ENCODE measurements around the gene RPUSD3. TPM values are rescaled to one million over a fixed set of nuclear protein-coding genes. Genes with fewer than 3 reads are reported as not detected.

The RPUSD3 gene
- total and polyA plus RNA-seq, 2 of the 4 experiments (the other 2 are of a cell fraction) = 30.3 to 49.4 TPM

- peak overlapping the region; percentile 83 for H3K14ac ChIP-seq (replicated peaks; ENCODE audit: low read depth, low read length)
- H3K9ac ChIP-seq (ENCODE audit: low read depth, low read length) = no peak overlapping the region
- H3K9me1 ChIP-seq (ENCODE audit: insufficient read depth, low read length) = no peaks in the 10 kb centered on the region
- no peaks in the 10 kb centered on the region for H3K79me1 ChIP-seq (ENCODE audit: low read depth in 1 of 2, low read length in 2 of 2)
- no CpG with 5 or more reads among the region's 11 CpGs for WGBS, 2 experiments (ENCODE audit: extremely low coverage in 2 of 2, insufficient read length in 1 of 2)
- TF ChIP-seq, protein P1, sequence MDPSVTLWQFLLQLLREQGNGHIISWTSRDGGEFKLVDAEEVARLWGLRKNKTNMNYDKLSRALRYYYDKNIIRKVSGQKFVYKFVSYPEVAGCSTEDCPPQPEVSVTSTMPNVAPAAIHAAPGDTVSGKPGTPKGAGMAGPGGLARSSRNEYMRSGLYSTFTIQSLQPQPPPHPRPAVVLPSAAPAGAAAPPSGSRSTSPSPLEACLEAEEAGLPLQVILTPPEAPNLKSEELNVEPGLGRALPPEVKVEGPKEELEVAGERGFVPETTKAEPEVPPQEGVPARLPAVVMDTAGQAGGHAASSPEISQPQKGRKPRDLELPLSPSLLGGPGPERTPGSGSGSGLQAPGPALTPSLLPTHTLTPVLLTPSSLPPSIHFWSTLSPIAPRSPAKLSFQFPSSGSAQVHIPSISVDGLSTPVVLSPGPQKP (IDR thresholded peaks at IDR 0.05; ENCODE audit: borderline replicate concordance, low read depth, low read length) = no peak
- 0 out of 2 replicates have a peak, but pooled peaks have one; percentile 2 for TF ChIP-seq CTCF (conservative IDR thresholded peaks at IDR 0.05; ENCODE audit: low read depth, low read length)
- TF ChIP-seq MAZ (IDR thresholded peaks at IDR 0.05; ENCODE audit: borderline replicate concordance, low read depth, low read length) = peak; percentile 53; the same call in 1 of the 2 replicates
- 0 out of 2 replicates have a peak, but pooled peaks have one; percentile 29 for TF ChIP-seq NFE2L2 (IDR thresholded peaks at IDR 0.05; ENCODE audit: low read depth, low read length)
- TF ChIP-seq RCOR1 (IDR thresholded peaks at IDR 0.05; ENCODE audit: insufficient replicate concordance, low read length) = no peak
- TF ChIP-seq RAD21 (IDR thresholded peaks at IDR 0.05; ENCODE audit: low read length) = no peak
- TF ChIP-seq FOS (IDR thresholded peaks at IDR 0.05; ENCODE audit: low read depth, low read length) = peak; percentile 69
- TF ChIP-seq, protein P2, sequence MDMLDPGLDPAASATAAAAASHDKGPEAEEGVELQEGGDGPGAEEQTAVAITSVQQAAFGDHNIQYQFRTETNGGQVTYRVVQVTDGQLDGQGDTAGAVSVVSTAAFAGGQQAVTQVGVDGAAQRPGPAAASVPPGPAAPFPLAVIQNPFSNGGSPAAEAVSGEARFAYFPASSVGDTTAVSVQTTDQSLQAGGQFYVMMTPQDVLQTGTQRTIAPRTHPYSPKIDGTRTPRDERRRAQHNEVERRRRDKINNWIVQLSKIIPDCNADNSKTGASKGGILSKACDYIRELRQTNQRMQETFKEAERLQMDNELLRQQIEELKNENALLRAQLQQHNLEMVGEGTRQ (IDR thresholded peaks at IDR 0.05; ENCODE audit: low read depth, low read length) = no peak
- TF ChIP-seq RFX5 (IDR thresholded peaks at IDR 0.05; ENCODE audit: low read depth, low read length) = no peak
- peak; percentile 47; the same call in 1 of the 2 replicates for TF ChIP-seq CEBPB (IDR thresholded peaks at IDR 0.05; ENCODE audit: low read depth, low read length)
- no peak for TF ChIP-seq POLR2A (IDR thresholded peaks at IDR 0.05; ENCODE audit: low read depth, low read length)
- TF ChIP-seq MXI1 (IDR thresholded peaks at IDR 0.05; ENCODE audit: borderline replicate concordance, low read depth, low read length) = no peak
- TF ChIP-seq SMC3 (IDR thresholded peaks at IDR 0.05; ENCODE audit: low read depth, low read length) = no peak
- BruUV-seq (replicated peaks) = no TSS peak
- H4K20me1 ChIP-seq (ENCODE audit: insufficient read depth, low read length) = no peaks in the 10 kb centered on the region
- ChIA-PET POLR2A (ENCODE audit: unreplicated experiment) (interaction anchor here (1.0 kb wide), 1 partner anchor 9 kb away, joined by 3 read pairs; no protein-coding TSS in a partner anchor), CTCF (interaction anchor here (0.7 to 1.2 kb wide), 2 partner anchors 14 to 61 kb away, joined by 3 to 4 read pairs; no protein-coding TSS in a partner anchor)
- peak overlapping the region; percentile 76; the same call in 2 of the 3 replicates for H2BK15ac ChIP-seq (ENCODE audit: low read depth, low read length)
- no peak overlapping the region for H3K4me3 ChIP-seq (ENCODE audit: insufficient read depth, low read depth, low read length)
- ATAC-seq (ENCODE audit: low read depth) (peak; percentile 95), DNase-seq (peak; percentile 84)
- H3K9me3 ChIP-seq (ENCODE audit: control insufficient read depth, insufficient read depth, low read length) = no peaks in the 10 kb centered on the region
- peak overlapping the region; percentile 62; the same call in 1 of the 2 replicates for H4K91ac ChIP-seq (ENCODE audit: insufficient read depth, low read depth, low read length)
- peak overlapping the region; percentile 7; the same call in 1 of the 2 replicates for H3K18ac ChIP-seq (ENCODE audit: low read depth, low read length)
- H2AFZ ChIP-seq (replicated peaks; ENCODE audit: low read length, poor library complexity) = peak overlapping the region; percentile 58
- H2BK120ac ChIP-seq (ENCODE audit: low read depth, low read length) = peak overlapping the region; percentile 90
- no peaks in the 10 kb centered on the region for H3K36me3 ChIP-seq (ENCODE audit: control insufficient read depth, insufficient read depth, low read length)
- H3K4ac ChIP-seq (ENCODE audit: low read depth, low read length) = peak overlapping the region; percentile 85
- no peaks in the 10 kb centered on the region for H3K27me3 ChIP-seq (ENCODE audit: control insufficient read depth, insufficient read depth, low read length)
- dilution Hi-C loops (cut with HindIII; ENCODE audit: low sequenced_read_pairs, unreplicated experiment) (no loop called here), in situ Hi-C loops (cut with MboI; ENCODE audit: low sequenced_read_pairs) (no loop called here), intact Hi-C loops (cut with micrococcal nuclease) (no loop called here)
- H3K4me2 ChIP-seq (ENCODE audit: low read depth, low read length) = peak overlapping the region; percentile 48; the same call in 1 of the 2 replicates
- no peak overlapping the region for H3K27ac ChIP-seq (ENCODE audit: insufficient read depth, low read length)
- H4K5ac ChIP-seq (ENCODE audit: low read depth, low read length) = peak overlapping the region; percentile 42; the same call in 1 of the 2 replicates
- H2BK5ac ChIP-seq (ENCODE audit: low read depth, low read length, poor library complexity, severe bottlenecking) = peak overlapping the region; percentile 43
- H4K8ac ChIP-seq (ENCODE audit: low read depth in 2 of 2, low read length in 2 of 2) = peak overlapping the region in 1 of 2 experiments; percentile 81; a peak in 2 of 4 replicates
- no peak overlapping the region; the same call in 1 of the 2 replicates for H3K23ac ChIP-seq (ENCODE audit: low read depth, low read length)
- peaks cover 6% of the 10 kb centered on the region for H3K4me1 ChIP-seq (ENCODE audit: control insufficient read depth, insufficient read depth, low read length)
- peak overlapping the region; percentile 91 for H2BK20ac ChIP-seq (ENCODE audit: low read depth, low read length)
- no peak overlapping the region; the same call in 1 of the 2 replicates for H2AK5ac ChIP-seq (ENCODE audit: low read depth, low read length)
- H3K56ac ChIP-seq (ENCODE audit: extremely low read depth, insufficient read depth, low read length) = no peak overlapping the region; the same call in 1 of the 2 replicates
- no peak overlapping the region for H2AK9ac ChIP-seq (replicated peaks; ENCODE audit: low read depth, low read length, poor library complexity)
These were observed 40.9 kb upstream of the RPUSD3 start for GRCh38 chr3:9884555-9885165.
